ENCODE results near the gene NKAPD1. TPM values are rescaled to one million over a fixed set of nuclear protein-coding genes. Genes with fewer than 3 reads are reported as not detected.

The NKAPD1 gene
- total RNA-seq, 3 donors from 2014 or later, result 13.1 to 16.1 (median 14.7) TPM

- intact Hi-C loops (cut with DNase I; ENCODE audit: low total_unique reads), result no loop called here
- DNase-seq (ENCODE audit: low spot score in 2 of 2), result no peak
- Histone ChIP-seq H3K27me3 (no peaks in the 10 kb centered on the region), H3K4me1 (no peaks in the 10 kb centered on the region), H3K36me3 (no peaks in the 10 kb centered on the region), H3K4me3 (no peak overlapping the region), H3K9me3 (no peaks in the 10 kb centered on the region), H3K27ac (no peak overlapping the region)
- no peak for TF ChIP-seq POLR2AphosphoS5 (IDR thresholded peaks at IDR 0.05)
- no peak for TF ChIP-seq POLR2A (IDR thresholded peaks at IDR 0.05)
- no peak for TF ChIP-seq CTCF (IDR thresholded peaks at IDR 0.05)
Observed at GRCh38 chr11:112049777-112050176, 24.3 kb upstream of the NKAPD1 start.

- TF ChIP-seq POLR2AphosphoS5 (IDR thresholded peaks at IDR 0.05), result no peak
- no peak for TF ChIP-seq POLR2A (IDR thresholded peaks at IDR 0.05)
- no peak for TF ChIP-seq CTCF (IDR thresholded peaks at IDR 0.05)
- Histone ChIP-seq H3K9me3 (no peaks in the 10 kb centered on the region), H3K27me3 (no peaks in the 10 kb centered on the region), H3K27ac (no peak overlapping the region), H3K4me1 (no peaks in the 10 kb centered on the region), H3K36me3 (no peaks in the 10 kb centered on the region), H3K4me3 (no peak overlapping the region)
- intact Hi-C loops (cut with DNase I; ENCODE audit: low total_unique reads), result no loop called here
- no peak for DNase-seq (ENCODE audit: low spot score in 2 of 2)
Observed at GRCh38 chr11:112050721-112051120, 23.4 kb upstream of the NKAPD1 start.

- no peak overlapping the region for H3K4me3 ChIP-seq
- no peaks in the 10 kb centered on the region for H3K9me3 ChIP-seq
- H3K27ac ChIP-seq, result no peak overlapping the region
- no peak for TF ChIP-seq POLR2AphosphoS5 (IDR thresholded peaks at IDR 0.05)
- TF ChIP-seq CTCF (IDR thresholded peaks at IDR 0.05), result no peak
- no peak for TF ChIP-seq POLR2A (IDR thresholded peaks at IDR 0.05)
- no peaks in the 10 kb centered on the region for H3K27me3 ChIP-seq
- no peaks in the 10 kb centered on the region for H3K4me1 ChIP-seq
- intact Hi-C loops (cut with DNase I; ENCODE audit: low total_unique reads), result no loop called here
- no peaks in the 10 kb centered on the region for H3K36me3 ChIP-seq
- no peak for DNase-seq (ENCODE audit: low spot score in 2 of 2)
Observed at GRCh38 chr11:112051768-112052167, 22.3 kb upstream of the NKAPD1 start.

GRCh38 chr11:112057170-112057569 is 16.9 kb upstream of the NKAPD1 start:
- no peaks in the 10 kb centered on the region for H3K9me3 ChIP-seq
- no peaks in the 10 kb centered on the region for H3K36me3 ChIP-seq
- no peak overlapping the region for H3K4me3 ChIP-seq
- no peaks in the 10 kb centered on the region for H3K4me1 ChIP-seq
- no peak overlapping the region for H3K27ac ChIP-seq
- no peak for DNase-seq (ENCODE audit: low spot score in 2 of 2)
- no peaks in the 10 kb centered on the region for H3K27me3 ChIP-seq
- intact Hi-C loops (cut with DNase I; ENCODE audit: low total_unique reads), result no loop called here
- TF ChIP-seq POLR2A (IDR thresholded peaks at IDR 0.05), result no peak

- intact Hi-C loops (cut with DNase I; ENCODE audit: low total_unique reads), result no loop called here
Observed at GRCh38 chr11:112058103-112058502, 16.0 kb upstream of the NKAPD1 start.

More at GRCh38 chr11:112058103-112058502, 16.0 kb upstream of the NKAPD1 start:
- Histone ChIP-seq H3K4me1 (no peaks in the 10 kb centered on the region), H3K36me3 (no peaks in the 10 kb centered on the region), H3K9me3 (no peaks in the 10 kb centered on the region), H3K4me3 (no peak overlapping the region), H3K27ac (no peak overlapping the region), H3K27me3 (no peaks in the 10 kb centered on the region)
- no peak for TF ChIP-seq POLR2AphosphoS5 (IDR thresholded peaks at IDR 0.05)
- no peak for TF ChIP-seq CTCF (IDR thresholded peaks at IDR 0.05)
- TF ChIP-seq POLR2A (IDR thresholded peaks at IDR 0.05), result no peak
- DNase-seq (ENCODE audit: low spot score in 2 of 2), result no peak
